Endothelial cell of hepatic sinusoid (primary cell): ENCODE data around the gene TGFB1I1.
"Not testable (repeated sequence)": the region's sequence is repeated elsewhere in the genome, so short reads cannot be mapped to it uniquely, and the experiment has no call there.

Source experiments
- in situ Hi-C: cut with HindIII; loops from 2 replicates; pipeline ENCODE4 v1.10.0; 2017; ENCODE audit warnings: low sequenced_read_pairs

Gene TGFB1I1

GRCh38 chr16:31484491-31485171 is 12.7 kb downstream of the TGFB1I1 start:
- in situ Hi-C loops = no loop called here

GRCh38 chr16:31485571-31485970 is 13.6 kb downstream of the TGFB1I1 start:
- in situ Hi-C loops = no loop called here

GRCh38 chr16:31486045-31486444 is 14.1 kb downstream of the TGFB1I1 start:
- in situ Hi-C loops = no loop called here

- in situ Hi-C loops = no loop called here
Measured at GRCh38 chr16:31487071-31487719, 15.2 kb downstream of the TGFB1I1 start.

GRCh38 chr16:31487720-31488467 is 15.9 kb downstream of the TGFB1I1 start:
- in situ Hi-C loops = no loop called here

GRCh38 chr16:31488468-31489297 is 16.7 kb downstream of the TGFB1I1 start:
- in situ Hi-C loops = no loop called here

GRCh38 chr16:31489298-31489564 is 17.3 kb downstream of the TGFB1I1 start:
- in situ Hi-C loops = no loop called here

- in situ Hi-C loops = no loop called here
Measured at GRCh38 chr16:31489616-31490584, 17.9 kb downstream of the TGFB1I1 start.

- in situ Hi-C loops = no loop called here
Measured at GRCh38 chr16:31491778-31492418, 19.9 kb downstream of the TGFB1I1 start.

GRCh38 chr16:31493506-31494125 is 21.7 kb downstream of the TGFB1I1 start:
- in situ Hi-C loops = no loop called here

- in situ Hi-C loops = no loop called here
Measured at GRCh38 chr16:31496670-31497069, 24.7 kb downstream of the TGFB1I1 start.

- in situ Hi-C loops = no loop called here
Measured at GRCh38 chr16:31498493-31498892, 26.5 kb downstream of the TGFB1I1 start.

GRCh38 chr16:31499928-31500327 is 28.0 kb downstream of the TGFB1I1 start:
- in situ Hi-C loops = no loop called here

- in situ Hi-C loops = no loop called here
Measured at GRCh38 chr16:31501226-31501965, 29.4 kb downstream of the TGFB1I1 start.

- in situ Hi-C loops = no loop called here
Measured at GRCh38 chr16:31501966-31502348, 30.0 kb downstream of the TGFB1I1 start.

- in situ Hi-C loops = no loop called here
Measured at GRCh38 chr16:31502981-31503380, 31.0 kb downstream of the TGFB1I1 start.

- in situ Hi-C loops = not testable (repeated sequence)
Measured at GRCh38 chr16:31503555-31503954, 31.6 kb downstream of the TGFB1I1 start.

GRCh38 chr16:31504159-31504558 is 32.2 kb downstream of the TGFB1I1 start:
- in situ Hi-C loops = no loop called here

GRCh38 chr16:31505483-31505882 is 33.5 kb downstream of the TGFB1I1 start:
- in situ Hi-C loops = no loop called here
